ENCODE measurements around the gene HLCS.

Gene HLCS

DNA sequence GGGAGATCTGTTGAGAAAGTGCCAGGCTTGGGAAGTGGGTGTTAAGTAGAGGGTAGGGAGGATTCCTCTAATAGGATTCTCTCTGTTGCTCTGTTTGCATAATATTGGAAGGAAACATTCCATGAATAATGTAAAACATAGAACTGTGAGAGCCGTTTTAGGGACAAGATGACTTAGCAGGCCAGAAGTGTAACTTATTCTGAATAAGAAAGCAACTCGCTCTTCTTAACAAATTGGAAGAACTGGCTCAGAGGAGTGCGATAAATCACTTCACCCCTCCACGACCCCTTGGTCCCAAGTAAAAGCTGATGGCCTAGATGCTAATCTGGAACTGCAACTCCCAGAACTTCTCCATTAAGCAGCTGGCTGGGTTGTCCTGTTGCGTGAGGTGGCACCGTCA is 248.5 kb downstream of the HLCS start:
- DNase-seq: no peak

DNA sequence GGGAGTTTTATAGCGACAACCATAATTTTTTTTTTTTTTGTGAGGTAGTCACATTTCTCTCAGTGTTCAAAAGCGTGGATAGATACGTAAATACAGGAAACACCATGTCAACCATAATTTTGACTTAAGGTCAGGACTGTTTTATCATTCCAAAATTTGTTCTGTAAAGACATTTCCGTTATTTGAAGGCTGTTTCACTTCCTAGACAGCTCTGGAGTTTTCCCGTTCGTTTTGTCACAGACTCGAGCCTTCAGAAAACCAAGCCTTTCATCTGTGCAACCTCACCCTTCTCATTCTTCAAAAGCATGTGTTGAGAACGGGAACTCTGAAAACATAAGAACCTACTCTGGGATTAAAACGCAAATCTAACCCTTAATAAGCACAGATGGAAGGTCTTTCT is 249.6 kb downstream of the HLCS start:
- DNase-seq: no peak

DNA sequence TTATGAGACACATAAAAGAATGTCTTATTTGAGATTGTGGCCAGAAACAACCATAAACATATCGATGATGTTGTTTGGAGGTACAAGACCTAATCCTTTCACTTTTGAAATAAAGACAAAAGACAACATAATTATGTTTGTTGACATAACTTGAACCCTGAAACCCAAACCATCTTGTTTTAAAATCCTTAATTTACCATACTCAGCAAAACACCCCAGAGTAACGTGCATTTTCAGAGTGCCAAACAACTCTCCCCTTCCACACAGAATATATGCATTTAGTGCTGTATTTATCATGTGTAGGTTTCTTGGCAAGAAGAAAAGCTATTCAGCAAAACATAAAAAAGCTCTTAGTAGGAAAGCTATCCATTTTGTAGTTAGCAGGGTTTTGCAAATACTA is 250.1 kb downstream of the HLCS start:
- DNase-seq: no peak

DNA sequence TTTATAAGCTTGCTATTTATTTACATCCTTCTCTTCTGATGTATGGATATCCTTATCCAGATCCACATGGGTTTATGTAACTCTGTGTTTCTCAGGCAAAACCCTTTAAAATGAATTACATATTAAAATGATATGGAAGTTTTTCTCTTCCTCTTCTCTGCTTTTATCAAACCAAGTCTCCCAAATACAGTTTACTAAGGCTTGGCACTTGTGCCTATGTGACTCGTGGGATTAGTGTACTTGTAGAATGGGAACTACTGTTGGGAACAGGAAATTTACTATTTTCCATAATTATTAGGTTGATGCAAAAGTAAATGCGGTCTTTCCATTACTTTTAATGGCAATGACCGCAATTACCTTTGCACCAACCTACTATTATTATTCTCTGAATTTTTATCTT is 252.7 kb downstream of the HLCS start:
- DNase-seq: no peak

DNA sequence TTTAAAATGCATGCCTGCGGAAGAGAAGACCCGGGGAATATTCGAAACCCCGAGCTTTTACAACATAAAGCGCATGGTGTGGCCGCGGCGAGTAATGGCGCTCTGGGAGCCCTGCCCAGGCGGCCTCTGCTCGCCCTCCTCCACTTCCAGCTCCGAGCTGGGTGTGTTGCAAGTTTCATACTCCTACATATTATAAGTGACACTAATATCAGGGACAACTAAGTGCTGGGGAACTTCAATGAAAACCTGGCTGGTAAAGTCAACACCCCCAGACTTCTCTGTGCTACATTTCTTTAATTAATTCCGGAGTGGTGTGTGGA is 255.8 kb downstream of the HLCS start:
- no peak for DNase-seq

DNA sequence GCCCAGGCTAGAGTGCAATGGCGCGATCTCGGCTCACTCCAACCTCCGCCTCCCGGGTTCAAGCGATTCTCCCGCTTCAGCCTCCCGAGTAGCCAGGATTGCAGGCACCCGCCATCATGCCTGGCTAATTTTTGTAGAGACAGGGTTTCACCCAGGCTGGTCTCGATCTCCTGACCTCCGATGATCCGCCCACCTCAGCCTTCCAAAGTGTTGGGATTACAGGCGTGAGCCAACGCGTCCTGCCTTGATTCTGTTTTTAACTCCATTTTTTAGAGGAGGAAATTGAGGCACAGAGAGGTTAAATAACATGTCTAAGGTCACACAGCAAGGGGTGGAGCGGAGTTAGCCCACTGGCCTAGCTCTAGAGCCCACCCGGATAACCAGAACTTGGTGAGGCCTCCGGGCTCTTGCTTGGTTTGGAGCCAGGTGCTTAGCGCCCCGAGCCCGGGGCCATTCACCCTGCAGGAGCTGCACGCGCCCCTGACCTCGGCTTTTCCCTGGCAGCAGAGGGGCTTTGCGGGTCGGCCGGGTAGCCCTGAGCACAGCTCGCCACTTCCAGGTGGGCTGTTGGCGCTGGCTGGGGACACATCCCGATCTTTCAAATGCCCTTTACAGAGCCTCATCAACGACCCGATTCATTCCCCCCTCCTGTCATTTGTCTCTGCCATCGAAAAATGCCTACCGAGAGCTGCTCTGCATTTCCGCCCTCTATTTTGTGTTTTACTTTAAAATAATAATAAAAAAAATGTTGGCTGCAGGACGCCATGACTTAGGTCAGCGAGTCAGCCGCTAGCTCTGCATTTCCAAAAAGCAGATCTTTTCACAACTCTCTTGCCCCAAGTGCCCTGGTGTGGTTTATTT is 256.4 kb downstream of the HLCS start:
- DNase-seq: no peak

DNA sequence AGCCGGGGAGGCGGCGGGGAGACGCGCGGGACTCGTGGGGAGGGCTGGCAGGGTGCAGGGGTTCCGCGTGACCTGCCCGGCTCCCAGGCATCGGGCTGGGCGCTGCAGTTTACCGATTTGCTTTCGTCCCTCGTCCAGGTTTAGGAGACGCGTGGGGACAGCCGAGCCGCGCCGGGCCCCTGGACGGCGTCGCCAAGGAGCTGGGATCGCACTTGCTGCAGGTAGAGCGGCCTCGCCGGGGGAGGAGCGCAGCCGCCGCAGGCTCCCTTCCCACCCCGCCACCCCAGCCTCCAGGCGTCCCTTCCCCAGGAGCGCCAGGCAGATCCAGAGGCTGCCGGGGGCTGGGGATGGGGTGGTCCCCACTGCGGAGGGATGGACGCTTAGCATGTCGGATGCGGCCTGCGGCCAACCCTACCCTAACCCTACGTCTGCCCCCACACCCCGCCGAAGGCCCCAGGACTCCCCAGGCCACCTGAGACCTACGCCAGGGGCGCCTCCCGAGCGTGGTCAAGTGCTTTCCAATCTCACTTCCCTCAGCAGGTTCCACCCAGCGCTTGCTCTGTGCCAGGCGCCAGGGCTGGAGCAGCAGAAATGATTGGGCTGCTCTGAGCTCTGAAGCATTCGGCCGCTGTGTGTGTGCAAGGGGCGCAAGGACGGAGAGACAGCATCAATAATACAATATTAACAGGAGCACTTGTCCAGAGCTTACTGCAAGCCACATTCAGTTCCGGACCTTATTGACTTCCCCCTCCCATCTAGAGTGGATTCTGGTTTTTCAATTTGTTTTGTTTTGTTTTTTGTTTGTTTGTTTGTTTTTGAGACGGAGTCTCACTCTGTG is 257.2 kb downstream of the HLCS start:
- no peak for DNase-seq

DNA sequence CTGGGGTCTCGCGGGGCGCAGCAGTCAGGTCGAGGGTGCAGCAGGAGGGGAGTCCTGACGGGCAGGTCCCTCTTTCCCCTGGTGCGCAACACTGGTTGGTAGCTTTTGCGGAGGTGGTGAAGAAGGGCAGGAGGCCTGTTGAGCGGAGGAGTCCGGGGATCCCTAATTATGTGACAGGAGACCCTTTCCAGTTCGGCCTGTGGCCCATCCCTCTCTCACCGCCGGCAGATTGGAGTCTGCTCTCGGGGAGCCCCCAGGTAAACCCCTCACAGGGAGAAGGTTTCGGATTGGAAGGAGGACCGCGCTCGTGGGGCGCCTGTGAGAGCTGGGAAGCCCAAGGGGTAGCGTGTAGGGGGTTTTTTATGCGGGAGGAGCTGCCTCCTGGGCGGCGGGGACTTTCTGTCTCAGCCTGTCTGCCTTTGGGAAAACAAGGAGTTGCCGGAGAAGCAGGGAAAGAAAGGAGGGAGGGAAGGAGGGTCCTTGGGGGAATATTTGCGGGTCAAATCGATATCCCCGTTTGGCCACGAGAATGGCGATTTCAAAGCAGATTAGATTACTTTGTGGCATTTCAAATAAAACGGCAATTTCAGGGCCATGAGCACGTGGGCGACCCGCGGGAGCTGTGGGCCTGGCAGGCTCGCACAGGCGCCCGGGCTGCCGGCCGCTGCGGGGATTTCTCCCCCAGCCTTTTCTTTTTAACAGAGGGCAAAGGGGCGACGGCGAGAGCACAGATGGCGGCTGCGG is 258.0 kb downstream of the HLCS start:
- DNase-seq: no peak

DNA sequence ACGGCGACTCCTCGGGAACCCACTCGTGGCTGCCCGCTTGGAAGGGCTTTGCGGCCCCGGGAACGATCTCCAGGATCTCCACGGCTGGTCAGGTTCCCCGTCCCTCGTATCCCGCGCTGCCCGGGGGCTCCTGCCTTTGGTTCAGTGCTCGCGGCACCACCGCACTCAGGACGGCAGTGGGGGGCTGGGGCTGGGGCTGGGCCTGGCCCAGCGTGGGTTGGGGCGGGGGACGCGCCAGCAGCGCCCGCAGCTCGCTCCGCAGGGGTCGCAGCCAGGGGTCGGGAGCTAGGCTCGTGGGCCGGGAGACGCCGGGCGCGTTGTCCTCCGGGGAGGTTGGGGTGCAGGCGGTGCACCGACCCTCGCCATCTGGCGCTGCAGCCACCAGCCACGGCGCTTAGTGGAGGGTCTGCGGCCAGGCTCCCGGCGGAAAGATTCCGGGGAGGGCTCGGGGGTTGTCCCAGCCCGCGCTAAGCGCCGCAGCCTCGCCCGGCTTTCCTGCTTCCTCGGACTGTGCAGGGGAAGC is 258.6 kb downstream of the HLCS start:
- no peak for DNase-seq

DNA sequence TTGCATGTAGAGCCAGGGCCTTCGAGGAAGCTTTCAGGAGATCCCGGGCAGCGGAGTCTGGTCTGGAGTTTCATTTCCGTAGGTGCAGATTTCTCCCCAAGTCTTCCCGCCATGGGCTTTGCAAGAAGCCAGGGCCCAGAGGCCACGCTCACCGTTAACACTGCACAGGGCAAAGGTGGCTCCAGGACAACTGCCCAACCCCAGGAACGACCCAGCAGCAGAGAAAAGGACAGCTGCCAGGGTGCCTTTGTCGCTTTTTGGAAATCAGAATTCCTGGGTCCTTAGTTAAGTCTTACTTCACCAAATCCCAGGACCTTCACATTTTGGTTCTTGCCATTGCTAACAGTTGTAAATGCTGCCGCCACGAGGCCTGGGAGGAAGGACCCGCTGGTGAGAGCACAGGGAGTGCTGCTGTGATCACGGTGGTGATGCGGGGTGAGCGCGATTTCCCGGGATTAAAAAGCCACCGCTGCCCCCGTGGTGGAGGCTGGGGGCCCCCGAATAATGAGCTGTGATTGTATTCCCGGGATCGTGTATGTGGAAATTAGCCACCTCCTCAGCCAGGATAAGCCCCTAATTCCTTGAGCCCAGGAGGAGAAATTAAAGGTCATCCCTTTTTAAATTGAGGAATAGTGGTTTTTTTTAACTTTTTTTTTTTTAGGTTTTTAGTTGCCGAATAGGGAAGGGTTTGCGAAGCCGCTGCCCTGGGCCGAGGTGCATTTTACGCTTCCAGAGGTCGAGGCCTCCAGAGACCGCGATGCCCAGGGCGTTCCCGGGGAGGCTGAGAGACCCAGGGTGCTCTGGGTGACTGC is 259.3 kb downstream of the HLCS start:
- peak; percentile 36 for DNase-seq

DNA sequence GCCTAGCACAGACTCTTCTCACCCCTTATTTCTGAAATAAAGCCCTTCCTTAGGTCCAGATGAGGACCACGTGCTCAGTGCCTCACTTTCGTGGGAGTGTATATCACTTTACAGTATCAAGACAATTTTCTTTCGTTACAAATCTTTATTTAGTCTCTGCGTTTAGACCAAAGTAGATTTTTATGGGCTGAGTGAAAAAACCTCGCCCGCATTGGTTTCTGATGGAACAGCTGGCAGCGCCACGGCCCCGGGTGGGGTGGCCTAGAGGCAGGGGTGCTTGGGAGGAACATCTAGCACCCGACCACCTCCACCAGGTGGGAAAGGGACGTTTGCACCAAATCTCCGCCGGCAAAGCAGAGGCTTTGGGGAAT is 260.0 kb downstream of the HLCS start:
- DNase-seq: no peak

DNA sequence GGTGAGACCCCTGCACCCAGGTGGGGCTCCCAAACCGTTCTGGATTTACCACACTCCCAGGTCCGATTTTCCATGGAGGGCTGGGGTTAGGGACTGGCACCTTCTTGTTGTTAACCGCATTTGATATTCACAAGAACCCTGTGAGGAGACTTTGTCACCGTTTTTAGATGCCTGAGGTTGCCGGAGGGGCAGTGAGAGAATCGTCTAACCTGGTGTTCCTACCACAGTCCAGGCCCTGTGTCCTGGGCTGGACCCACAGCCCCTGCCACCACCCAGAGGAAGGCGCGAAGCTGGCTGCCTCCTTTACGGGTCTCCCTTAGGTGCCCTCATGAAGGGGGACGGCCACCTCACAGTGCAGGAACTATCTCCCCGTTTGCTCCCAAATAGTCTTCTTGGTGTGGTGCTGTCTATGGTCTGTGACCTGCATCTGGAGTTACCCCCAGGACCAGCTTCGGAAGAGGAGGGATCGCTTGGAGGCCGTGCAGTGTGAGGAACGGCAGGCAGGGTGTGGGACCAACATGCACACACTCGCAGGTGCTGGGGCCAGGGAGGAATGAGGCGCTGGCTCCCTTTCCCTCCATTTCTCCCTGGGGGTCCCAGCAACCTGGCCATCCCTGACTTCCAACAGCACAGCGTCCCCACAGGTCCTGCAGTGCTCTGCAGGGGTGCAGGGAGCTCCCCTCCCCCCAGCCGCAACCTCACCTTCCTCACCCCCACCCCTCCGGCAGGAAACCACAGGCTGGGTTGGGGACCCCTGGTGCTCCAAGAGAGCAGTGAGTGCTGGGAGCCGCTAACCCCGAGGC is 260.6 kb downstream of the HLCS start:
- no peak for DNase-seq

DNA sequence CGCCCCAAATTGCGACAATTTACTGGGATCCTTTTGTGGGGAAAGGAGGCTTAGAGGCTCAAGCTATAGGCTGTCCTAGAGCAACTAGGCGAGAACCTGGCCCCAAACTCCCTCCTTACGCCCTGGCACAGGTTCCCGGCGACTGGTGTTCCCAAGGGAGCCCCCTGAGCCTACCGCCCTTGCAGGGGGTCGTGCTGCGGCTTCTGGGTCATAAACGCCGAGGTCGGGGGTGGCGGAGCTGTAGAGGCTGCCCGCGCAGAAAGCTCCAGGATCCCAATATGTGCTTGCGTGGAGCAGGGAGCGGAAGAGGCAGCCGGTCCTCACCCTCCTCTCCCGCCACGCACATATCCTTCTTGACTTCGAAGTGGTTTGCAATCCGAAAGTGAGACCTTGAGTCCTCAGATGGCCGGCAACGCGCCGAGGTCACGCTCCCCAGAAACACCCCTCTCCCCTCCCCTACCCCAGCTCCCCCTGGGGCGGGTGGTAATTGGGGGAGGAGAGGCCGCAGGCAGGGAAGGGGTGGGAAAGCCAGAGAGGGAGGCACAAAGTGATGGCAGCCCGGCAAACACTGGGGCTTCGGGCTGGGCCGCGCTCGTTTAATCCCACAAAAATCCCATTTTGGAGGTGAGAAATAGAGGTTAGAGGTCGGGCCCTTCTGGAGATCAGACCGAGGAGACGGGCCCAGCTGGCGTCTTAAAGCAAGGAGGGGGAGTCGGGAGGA is 261.4 kb downstream of the HLCS start:
- DNase-seq: no peak

DNA sequence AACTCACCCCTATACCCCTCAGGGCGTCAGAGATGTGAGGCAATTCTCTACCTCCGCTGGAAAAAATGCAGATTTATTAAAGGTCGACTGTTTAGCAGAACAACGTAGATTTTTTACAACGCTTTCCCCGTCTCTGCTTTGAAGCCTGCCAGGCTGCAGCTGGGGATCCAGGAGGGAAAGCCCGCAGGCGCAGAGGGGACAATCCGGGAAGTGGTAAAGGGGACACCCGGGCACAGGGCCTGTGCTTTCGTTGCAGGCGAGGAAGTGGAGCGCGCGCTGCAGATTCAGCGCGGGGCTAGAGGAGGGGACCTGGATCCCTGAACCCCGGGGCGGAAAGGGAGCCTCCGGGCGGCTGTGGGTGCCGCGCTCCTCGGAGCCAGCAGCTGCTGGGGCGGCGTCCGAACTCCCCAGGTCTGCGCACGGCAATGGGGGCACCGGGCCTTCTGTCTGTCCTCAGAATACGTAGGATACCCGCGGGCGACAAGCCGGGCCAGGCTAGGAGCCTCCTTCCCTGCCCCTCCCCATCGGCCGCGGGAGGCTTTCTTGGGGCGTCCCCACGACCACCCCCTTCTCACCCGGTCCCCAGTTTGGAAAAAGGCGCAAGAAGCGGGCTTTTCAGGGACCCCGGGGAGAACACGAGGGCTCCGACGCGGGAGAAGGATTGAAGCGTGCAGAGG is 262.1 kb downstream of the HLCS start:
- no peak for DNase-seq

DNA sequence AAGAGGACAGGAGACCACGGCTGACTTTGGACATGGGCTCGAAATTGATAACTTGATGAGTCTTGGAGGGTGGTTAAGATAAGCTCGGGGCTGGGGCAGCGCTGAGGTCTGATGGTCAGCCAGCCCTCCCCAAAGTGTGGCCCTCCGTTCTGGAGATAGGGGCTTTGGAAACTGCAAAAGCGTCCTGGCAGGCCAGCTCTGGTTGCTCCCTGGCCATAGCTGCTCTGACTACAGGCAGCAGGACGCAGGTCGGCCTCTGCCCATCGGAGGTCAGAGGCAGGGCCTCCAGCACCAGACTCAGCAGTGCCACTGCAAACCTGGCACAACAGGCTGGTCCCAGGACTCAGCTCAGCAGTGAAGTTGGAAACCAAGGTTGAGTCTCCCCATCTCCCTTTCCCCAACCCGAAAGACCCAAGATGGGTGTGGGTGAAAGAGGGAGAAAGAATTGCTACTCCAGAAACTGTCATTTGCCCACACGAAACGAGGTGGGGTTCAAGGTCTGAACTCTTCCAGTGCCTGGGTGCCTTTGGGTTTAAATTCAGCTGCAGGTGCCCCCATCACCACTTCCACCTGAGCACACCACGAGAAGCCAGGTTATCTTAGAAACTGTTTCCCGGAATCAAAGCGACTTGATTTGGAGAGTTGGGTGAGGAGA is 262.7 kb downstream of the HLCS start:
- no peak for DNase-seq

DNA sequence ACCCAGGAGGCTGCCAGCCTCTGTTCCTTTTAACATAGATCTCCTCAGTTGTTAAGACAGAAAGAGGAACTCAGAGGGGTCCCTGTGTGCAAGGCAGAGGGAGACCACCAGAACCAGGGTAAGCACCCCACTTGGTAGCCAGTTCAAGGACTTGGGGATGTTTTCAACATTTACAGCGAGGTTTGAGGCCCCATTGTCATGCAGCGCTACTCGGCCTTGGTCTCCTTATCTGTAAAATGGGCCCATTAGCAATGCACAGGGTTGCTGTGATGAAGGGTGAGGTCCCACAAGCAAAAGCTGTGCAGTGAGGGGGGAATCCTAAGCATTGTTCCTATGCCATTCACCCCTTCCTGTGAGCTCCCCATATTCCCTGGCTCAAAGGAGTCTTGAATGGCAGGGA is 263.3 kb downstream of the HLCS start:
- no peak for DNase-seq

DNA sequence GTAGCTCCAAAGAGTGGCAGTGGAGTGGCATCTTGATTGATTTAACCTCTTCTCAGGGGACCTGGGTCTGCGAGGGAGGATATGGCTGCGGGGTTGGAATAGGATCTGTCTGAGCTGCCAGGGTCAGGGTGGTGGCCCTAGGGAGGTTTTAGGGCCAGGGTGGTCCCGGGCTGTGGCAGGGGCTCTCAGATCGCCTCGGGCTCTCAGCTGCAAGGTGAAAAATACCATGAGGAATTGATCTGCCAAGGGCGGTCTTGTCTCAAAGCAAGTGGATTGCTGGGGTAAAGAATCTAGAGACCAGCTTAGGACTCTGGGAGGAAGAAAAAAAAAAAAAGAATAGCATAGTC is 263.9 kb downstream of the HLCS start:
- DNase-seq: no peak

DNA sequence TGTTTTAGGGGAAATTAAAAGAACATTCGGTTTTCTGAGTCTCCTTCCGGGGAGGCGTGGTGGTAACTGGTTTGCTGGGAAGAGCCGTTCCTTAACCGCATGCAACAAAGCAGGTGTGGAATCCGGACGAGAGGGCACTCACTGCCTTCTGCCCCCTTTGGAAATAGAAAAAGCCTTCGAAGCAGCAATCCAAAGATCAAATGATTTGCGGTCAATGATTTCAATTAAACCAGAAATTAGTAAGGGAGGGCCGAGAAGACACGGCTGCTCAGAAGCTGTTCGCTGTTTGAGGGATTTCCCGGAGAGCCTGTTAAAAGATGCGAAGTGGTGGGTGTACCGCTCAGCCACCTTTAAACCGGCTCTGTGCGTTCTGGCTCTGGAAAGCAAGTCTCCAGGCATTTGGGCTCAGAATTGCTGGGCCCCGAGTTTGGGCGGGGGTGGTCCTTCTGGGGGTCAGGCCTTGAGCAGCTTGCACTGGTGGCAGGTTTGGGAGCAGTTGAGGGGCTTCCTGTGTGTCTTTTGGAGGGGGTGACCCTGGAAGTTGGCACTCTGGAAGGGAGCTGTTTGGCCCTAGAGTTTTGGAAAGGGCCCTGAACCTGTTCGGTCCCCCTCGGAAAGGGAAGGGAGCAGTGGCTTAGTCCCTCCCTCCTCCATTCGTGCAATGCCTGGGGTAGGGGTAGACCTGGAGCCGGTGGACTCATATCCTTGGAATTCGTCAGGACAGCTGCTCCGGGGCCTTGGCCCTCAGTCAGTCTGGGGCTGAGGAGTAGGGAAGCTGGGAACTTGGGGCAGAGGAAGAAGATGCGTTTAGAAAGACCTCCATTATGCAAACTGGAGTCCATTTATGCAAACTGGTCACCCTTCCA is 264.5 kb downstream of the HLCS start:
- DNase-seq: peak; percentile 28
